RPMI7951 (cell line): ENCODE results near the gene UBXN4. TPM values are rescaled to one million over a fixed set of nuclear protein-coding genes. Genes with fewer than 3 reads are reported as not detected.
"Not testable (repeated sequence)": the region's sequence is repeated elsewhere in the genome, so short reads cannot be mapped to it uniquely, and the experiment has no call there.

Experiments used
- DNase-seq: peaks from one replicate; pipeline ENCODE4 v3.0.0-alpha.2; 2012; ENCODE audit warnings: low read depth
- total RNA-seq: library from RNA; depleted of rRNA; stranded (reverse); fragments of >200 nt; shearing (Covaris generic); gene quantifications from 2 replicates; pipeline ENCODE4 v1.2.3, GENCODE V29; 2014; rRNA removed

Gene UBXN4
- total RNA-seq, 1 experiment from 2014 or later, result 60.9 TPM

GRCh38 chr2:135807874-135808273 is 66.2 kb downstream of the UBXN4 start:
- DNase-seq, result not testable (repeated sequence)

- no peak for DNase-seq
Measured at GRCh38 chr2:135812907-135813511, 71.4 kb downstream of the UBXN4 start.

DNA sequence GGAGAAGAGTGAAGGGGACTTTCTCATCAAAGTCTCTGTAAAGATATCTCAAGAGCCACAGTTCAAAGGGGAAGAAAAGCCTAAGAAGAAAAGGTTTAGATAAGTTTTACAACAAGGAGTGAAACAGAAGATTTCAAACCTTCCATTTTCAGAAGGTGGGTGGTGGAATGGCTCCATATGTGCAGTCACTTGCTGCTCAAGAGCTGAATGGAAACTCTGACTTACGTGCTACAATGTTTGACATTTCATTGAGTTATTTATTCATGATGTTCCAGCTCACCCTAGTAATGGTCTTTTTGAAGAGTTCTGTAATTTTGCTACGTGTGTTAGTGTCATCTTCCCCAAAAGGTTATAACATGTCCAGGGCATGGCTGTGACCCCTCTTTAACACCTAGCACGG is 73.6 kb downstream of the UBXN4 start:
- DNase-seq, result no peak

GRCh38 chr2:135817466-135817865 is 75.8 kb downstream of the UBXN4 start:
- DNase-seq, result no peak

GRCh38 chr2:135817951-135818350 is 76.3 kb downstream of the UBXN4 start:
- DNase-seq, result no peak

DNA sequence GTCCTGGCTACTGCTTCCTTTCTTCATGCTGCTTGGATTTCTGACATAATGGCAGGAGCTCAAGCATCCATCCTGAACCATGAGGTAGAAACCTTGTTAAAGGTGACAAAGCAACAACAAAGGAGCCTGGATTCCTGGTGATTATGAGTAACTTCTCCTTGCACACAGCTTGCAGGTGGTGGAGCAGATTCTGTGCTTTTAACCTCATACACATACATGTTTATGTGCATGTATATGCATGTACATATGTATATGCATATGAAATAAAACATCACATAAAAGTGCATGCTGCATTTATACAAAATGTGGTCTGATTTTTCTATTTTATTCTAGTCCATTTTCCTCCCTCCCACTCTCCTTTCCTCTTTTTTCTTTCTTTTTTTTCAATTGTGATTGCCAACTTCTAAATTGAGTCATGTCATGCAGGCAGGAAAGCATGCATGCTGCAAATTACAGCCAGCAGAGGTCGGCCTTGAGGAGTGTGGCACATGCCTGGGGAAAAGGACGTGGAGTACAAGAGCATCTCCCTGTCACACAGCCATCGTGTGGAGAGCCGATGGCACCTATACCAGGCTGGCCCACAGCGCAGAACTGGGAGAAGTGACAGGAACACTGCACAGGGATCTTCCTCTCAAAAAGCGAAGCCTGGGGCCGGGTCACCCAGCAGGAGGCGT is 77.4 kb downstream of the UBXN4 start:
- DNase-seq, result peak; percentile 42

DNA sequence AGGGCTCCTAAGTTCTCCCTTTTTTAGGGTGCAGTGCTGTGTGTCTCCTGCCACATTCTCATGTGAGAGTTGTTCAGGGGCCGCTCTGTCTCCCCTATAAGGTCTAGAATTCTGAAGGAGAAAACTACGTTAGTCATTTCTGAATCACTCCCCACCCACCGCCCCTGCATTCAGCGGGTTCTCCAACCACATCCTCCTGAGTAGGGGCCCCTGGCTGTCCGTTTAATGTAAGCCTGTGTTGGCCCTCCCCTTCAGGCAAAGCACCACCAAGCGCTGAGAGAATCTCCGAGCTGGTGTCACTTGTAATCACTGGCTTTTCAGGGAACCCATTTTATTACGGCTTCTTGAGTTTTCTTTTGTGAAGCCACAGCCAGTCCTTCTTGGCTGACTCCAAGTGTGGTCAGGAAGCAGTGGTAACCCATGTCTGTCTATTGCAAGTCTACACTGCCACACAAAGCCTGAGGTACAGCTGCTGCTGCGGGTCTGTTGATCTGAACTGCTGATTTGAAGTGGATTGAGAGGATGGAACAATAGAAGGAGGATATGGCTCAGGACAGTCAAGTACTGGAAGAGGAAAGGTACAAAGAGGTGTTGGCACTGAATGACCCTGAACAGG is 78.5 kb downstream of the UBXN4 start:
- peak; percentile 71 for DNase-seq

DNA sequence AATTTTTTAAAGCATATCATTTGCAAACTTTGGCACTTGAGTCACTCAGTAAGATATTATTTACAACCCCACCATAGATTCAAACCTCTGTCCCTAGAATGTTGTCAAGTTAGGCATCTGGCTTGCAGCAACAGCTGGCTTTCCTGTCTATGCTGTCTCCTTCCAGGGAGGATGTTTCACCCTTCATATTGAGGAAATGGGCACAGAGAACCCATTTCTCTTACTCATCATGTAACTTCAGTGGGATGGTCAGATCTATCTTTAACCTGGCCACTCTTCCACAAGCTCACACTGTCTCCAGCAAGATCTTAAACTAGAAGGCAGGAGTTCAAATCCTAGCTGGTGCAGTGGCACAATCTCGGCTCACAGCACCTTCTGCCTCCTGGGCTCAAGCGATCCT is 79.5 kb downstream of the UBXN4 start:
- no peak for DNase-seq

- DNase-seq, result no peak
Measured at GRCh38 chr2:135822855-135823254, 81.2 kb downstream of the UBXN4 start.

GRCh38 chr2:135825131-135825530 is 83.5 kb downstream of the UBXN4 start:
- DNase-seq, result no peak

DNA sequence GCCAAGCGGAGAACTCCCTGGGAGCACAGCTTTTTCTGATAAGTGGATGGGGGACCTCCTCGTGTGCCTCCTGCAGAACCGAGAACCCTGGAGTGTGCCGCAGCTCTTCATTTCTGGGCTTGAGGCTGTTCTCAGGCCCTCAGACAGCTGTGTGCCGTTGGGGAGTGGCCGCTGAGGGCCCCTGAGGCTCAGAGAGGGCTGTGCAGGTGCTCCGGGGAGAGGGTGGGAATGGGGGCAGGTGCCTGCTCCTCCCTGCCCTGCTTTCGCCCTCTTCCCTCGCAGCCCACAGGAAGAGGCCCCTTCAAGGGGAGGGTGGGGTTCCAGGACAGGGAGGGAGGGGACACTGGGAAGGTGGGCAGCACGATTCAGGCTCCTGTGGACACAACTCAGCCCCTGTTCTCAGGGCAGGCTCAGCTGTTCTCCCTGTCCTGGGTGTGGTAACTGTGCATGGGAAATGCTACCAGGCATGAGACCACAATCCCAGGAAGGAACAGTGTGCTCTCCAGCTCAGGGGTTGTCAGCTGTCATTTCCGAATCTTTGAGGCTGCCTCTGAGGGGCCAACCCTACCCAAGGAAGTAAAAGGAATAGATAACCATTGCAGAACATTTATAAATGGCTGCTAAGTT is 84.0 kb downstream of the UBXN4 start:
- DNase-seq, result no peak

- DNase-seq, result no peak
Measured at GRCh38 chr2:135826544-135826943, 84.9 kb downstream of the UBXN4 start.

DNA sequence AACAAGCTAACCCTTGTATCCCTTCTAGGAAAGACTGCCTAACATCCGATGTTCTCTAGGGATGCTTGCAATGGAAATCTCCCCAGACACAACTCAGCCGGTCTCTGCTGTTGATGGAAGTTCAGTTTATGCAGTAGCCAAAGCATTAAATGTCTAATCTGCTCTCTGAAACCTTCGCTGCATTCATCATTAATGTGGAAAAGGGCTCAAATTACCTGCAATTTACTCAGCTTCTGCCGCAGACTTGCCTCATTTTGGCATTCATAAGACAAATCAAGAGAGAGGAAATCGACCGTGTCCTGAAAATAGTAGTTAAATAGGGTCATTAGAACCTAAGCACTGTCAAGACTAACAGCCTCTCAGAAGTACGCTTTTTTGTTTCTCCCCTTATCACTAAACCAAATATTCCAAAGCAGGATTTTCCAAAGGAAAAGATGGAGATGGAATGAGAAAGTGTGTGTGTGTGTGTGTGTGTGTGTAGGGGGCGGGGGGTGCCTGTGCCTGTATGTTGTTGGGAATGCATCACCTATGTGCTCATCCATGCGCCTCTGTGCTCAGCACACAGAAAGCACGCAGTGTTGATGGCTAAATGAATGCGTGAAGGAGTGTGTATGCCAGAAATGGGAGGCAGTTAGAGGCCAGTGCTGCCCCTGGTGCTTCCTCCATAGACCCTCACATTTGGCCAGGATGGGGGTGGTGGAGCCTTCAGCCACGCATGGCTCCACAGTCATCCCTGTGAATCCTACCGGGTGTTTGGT is 87.9 kb downstream of the UBXN4 start:
- no peak for DNase-seq

- DNase-seq, result no peak
Measured at GRCh38 chr2:135831180-135831812, 89.6 kb downstream of the UBXN4 start.

- DNase-seq, result no peak
Measured at GRCh38 chr2:135832891-135833290, 91.2 kb downstream of the UBXN4 start.

Other genes starting within 250 kb of the UBXN4 start
- 7.9 and 8.6 TPM in 2 replicates for gene ZRANB3, start 210.6 kb upstream of the UBXN4 start, total RNA-seq
- gene R3HDM1, start 210.4 kb upstream of the UBXN4 start, total RNA-seq, result 9.6 and 13.8 TPM in 2 replicates
- gene LCT, start 95.3 kb downstream of the UBXN4 start, total RNA-seq, result not detected in 2 replicates
- 25.1 and 26.9 TPM in 2 replicates for gene MCM6, start 134.6 kb downstream of the UBXN4 start, total RNA-seq
- 201 and 222 TPM in 2 replicates for gene DARS1, start 243.8 kb downstream of the UBXN4 start, total RNA-seq